ENCODE data around the gene ID3.

Gene ID3

DNA sequence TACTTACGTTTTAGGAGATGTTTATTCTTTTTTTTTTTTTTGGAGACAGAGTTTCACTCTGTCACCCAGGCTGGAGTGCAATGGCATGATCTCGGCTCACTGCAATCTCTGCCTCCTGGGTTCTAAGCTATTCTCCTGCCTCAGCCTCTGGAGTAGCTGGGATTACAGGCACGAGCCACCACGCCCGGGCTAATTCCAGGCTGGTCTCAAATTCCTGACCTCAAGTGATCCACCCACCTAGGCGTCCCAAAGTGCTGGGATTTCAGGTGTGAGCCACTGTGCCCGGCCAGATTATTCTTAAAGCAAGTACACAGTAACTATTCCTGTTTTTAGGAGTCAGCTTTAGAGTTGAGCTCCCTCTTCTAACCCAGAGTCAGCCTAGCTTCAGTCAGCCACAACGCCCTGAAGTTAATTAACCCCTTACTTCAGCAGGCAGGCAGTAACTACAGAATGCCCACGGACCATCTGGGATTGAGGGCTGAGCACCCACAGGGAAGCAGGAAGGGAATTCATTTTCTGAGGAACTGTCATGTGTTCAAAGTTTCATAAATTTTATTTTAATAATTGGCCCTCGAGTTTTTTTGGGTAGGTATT is 5.3 kb upstream of the ID3 start:
- no peak for DNase-seq

DNA sequence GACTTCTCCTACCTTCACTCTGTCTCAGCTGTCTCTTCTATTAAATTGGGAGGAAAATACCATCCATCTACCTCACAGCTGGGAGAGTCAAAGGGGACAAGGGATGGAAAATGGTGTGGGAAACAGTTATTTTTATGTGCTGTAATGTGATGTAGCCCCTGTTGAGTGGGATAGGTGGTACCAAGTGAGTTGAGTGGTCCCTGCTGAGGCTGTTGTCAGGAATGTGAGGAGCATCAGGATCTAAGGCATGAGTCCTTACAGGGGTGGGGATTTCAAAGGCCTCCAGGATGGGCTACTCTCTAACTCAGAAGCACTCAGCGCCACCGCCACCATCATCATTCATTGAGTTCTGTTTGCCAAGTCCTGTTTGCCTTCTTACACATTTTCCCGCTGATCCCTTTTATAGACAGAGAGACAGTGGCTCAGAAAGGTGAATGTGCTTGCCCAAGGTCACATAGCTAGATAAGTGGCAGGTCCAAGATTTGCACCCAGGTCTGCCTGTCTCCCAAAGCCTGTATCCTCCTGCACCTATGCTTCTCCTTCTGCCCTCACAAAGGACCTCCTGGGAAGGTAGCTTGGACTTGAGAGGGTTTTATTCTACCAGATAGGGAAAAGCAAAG is 4.6 kb upstream of the ID3 start:
- no peak for DNase-seq

- no peak for DNase-seq
Measured at GRCh38 chr1:23563003-23563402, 3.7 kb upstream of the ID3 start.

DNA sequence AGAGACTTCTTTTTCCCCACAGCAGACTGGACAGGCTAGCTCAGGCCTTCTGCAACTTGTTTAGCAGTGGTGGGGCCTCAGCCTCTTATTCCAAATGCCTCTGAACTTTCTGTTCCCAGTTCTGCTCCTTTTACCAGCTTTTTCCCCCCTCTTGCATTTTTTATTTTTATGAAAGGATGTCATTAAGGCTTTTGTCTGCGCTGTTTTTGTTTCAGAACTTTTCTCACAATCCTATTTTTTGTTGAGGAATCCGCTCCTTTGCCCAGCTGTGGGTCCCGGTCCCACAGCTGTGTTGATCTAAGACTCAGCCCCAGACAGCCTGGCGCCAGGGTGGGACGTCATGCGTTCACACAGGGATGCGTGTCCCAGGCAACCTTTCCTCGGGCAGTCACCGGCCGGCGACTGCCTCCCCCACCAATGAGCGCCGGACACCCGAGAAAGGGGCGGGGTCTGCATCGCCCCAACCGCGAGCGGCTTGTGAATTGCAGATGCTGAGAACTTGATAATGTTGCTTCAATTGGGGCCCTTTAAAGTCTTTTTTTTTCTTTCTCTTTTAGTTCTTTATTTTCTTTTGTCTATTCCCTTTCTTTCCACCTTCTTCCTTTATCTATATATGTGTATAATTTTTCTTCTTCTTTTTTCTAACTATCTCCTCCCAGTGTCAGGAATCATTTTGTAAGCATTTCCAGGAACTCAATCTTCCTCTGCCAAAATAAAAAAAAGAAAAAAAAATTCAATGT is 3.0 kb upstream of the ID3 start:
- peak in 4 of 6 experiments; percentile 18 to 70 (median 35) for DNase-seq

DNA sequence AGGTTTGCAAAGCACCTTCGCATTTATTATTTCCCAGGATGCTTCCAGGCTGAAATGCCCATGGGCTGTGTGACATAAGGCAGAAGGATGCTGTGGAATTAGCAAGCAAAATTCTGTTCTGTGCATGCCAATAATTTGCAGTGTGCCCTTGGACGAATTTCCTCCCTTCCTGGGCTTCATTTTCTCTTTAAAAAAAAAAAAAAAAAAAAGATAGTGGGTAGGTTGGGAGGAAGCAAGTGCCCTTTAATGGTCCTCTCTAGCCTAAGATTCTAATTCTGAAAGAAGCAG is 2.5 kb upstream of the ID3 start:
- no peak for DNase-seq

DNA sequence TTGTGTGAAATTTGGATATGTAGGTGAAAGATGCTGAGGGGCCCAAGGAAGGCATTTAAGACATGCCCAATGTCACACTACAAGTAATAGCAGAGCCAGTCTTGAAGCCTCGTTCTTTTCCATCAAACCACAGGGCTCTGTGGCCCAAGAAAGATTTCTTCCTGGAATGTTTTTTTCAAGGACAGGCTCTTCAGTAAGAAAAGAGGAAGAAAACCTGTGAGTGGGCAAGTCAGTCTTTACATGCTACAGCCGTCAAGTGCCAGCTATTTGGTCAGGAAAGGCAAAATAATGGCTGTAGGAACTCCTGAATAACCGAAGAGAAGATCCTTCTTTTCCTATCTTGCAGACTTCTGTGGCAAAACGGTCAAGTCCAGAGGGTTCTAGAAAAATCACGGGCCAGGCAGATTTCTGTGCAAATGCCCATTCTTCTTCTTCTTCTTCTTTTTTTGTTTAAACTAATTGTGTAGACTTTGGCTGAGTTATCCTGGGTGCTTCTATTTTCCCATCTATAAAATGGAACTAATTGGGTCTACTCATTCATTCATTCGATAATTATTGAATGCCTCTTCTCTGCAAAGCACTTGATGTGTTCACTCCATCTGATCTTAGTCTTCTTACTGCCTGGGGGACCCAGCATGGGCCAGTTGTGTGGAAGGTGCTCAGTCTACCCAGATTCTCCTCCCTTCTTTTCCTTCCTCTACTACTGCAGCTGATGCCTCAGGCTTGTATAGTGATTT is 1.9 kb upstream of the ID3 start:
- no peak for DNase-seq

DNA sequence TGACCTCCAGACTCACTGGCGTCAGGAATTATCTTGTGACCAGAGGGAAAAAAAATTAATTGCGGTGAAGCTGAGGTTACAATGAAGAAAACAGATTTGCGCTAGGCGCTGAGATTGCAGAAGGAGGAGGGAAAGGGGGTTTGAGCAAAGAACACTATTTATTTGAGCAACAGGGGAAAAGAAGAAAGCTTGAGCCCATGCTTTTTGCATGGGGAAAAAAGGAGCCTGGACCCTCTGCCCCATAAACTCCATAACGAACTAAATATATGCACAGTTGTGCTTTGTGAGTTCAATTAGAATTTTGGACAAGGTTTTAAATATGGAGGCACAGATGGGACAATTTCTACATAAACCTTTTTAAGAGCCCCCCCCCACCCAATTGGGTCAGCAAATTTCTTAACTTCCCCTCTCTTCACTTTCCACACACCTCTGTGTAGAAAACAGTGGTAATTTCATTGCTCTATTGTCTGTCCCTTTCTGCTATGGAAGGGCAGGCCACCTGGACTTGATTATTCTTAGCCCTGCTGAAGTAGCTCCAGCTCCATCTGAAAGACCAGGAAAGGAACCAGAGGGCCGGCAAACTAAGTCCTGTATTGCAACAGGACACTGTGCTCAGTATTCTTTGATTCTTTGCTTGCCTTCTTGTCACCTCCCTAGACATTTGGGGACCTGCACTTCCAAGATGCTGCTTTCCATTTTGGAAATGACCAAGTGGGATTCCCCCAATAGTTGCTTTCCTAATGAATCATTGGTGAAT is 862 bp upstream of the ID3 start:
- DNase-seq = peak in 1 of 6 experiments; percentile 32

- peak in 1 of 6 experiments; percentile 58 for DNase-seq
Measured at GRCh38 chr1:23558872-23559135, 497 bp downstream of the ID3 start.

- peak in 2 of 6 experiments; percentile 28 to 33 for DNase-seq
Measured at GRCh38 chr1:23558140-23558871, 995 bp downstream of the ID3 start.

GRCh38 chr1:23557471-23558124 is 1.7 kb downstream of the ID3 start:
- DNase-seq = peak in 1 of 6 experiments; percentile 16

- peak in 2 of 6 experiments; percentile 25 to 48 for DNase-seq
Measured at GRCh38 chr1:23556635-23557470, 2.4 kb downstream of the ID3 start.

DNA sequence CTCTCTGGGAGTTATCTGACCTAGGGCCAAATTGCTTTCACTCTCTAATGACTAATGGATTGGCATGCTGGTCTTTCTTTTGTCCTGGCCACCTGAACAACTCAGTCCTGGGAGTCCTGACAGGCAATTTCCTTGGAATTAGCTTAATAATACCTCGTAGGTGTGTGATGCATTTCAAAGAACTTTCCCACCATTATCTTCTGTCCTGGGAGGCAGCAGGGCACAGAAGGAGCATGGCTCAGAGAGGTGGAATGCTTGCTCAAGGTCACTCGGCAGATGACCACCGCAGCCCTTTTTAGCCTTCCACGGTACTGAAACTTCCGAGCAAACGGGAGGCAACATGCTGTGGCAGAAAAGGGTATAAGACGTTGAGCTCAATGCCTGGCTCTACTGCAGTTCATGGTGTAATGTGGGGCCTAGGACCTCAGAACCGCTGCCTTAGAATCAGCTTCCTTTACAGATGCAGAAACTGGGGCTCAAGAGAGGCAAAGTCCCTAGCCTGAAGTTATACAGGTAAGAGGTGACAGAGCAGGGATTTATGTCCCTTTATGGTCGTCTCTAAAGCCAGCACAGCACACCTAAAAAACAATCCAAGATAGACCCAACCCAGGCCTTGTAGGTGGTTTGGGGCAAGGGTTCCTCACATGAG is 3.2 kb downstream of the ID3 start:
- peak in 1 of 6 experiments; percentile 48 for DNase-seq

- peak in 1 of 6 experiments; percentile 61 for DNase-seq
Measured at GRCh38 chr1:23555270-23555985, 3.9 kb downstream of the ID3 start.

- DNase-seq = peak; percentile 77 to 89 (median 82)
Measured at GRCh38 chr1:23554481-23555269, 4.6 kb downstream of the ID3 start.

GRCh38 chr1:23554127-23554480 is 5.2 kb downstream of the ID3 start:
- peak in 1 of 6 experiments; percentile 31 for DNase-seq

GRCh38 chr1:23553231-23554126 is 5.8 kb downstream of the ID3 start:
- DNase-seq = no peak

DNA sequence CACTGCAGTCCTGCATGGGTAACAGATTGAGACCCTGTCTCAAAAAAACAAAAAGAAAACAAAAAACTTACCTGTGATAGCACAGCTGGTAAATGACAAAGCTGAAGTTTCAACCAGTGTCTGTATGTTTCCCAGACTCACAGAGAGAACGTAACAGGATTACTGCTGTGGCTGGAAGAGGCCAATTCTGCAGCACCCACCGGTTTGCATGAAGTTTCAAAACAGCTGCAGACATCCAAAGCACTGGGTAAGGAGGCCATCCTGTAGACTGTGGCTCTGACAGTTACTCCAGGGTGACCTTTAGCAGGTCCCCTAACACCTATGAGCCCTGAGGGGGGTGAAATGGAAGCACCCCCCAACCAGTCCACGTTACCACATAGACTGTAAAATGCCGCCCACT is 7.5 kb downstream of the ID3 start:
- DNase-seq = no peak

GRCh38 chr1:23548704-23549143 is 10.6 kb downstream of the ID3 start:
- no peak for DNase-seq
